Measurements from ENCODE around the gene CAPN3.

The CAPN3 gene

DNA sequence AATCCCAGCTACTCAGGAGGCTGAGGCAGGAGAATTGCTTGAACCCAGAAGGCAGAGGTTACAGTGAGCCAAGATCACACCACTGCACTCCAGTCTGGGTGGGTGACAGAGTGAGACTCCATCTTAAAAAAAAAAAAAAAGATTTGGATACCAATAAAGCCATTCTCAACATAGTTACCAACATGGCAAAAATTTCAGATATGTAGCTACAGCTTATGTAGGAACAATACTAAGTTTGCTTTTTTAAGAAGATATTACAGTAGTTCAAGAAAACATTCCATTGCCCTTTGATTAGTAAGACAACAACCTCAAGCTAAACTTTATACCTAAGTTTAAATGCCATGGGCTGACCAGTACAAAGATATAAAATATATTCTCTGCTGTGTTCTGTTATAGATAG, 97.2 kb downstream of the CAPN3 start:
- DNase-seq (ENCODE audit: low read depth) = no peak

DNA sequence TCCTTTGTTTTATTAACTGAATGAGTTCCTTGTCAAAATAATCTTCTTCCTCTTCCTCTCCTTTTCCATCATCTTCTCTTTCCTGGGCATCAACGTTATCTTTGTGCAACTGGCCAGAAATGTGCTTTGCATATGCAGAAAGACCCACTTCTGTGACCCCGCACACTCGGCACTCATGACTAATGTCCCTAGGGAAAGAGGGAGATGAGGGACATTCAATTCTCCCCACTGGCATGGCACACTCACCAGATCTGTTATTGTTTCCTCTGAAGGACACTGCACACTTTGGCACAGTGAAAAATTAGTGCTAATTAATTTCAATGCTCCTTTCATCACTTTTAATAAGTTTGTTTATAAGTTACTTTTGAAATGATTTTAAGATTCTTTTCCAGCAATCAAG, 97.7 kb downstream of the CAPN3 start:
- DNase-seq (ENCODE audit: low read depth) = no peak

DNA sequence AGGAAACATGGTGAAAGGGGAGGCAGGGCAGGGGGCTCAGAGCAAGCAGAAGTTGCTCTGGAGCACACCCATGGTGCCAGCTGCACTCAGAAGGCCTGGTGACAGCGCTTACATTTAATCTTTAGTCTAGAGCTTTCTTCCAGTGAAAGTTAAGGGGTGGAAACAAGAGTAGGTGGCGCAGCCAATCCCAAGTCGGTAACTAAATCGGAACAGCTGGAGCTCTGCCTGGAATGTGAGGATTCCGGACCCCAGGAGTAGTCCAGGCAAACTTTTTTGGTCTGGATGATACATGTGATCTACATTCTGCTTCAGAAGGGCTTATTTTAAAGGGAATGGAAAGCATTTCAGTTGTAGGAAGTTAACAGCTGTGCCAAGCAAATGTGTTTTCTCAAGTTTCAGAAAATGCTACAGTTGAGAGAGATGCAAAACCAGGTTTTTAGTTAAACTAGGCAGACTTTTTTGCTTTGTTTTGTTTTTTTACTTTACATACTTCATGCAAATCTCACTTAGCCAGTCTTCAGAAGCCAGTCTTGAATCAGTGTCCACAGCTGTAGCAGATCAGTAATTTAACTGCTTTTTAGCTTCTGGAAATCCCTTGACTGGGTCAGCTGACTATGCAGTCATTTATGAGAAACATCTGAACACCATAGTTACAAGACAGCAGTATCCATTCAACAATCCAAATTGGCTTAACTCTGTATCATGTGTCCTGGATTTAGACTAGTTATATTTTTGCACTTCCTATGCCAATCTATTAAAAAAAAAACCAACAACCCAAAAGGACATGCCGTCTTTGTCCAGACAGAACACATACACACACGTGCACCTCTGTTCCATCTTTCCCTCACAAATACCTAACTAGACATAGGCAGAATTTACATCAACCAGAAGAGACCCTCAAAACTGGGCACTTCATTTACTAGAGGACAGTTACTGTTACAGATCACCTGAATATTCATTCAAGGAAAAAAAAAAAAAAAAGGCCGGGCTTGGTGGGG, 98.4 kb downstream of the CAPN3 start:
- no peak for DNase-seq (ENCODE audit: low read depth)

DNA sequence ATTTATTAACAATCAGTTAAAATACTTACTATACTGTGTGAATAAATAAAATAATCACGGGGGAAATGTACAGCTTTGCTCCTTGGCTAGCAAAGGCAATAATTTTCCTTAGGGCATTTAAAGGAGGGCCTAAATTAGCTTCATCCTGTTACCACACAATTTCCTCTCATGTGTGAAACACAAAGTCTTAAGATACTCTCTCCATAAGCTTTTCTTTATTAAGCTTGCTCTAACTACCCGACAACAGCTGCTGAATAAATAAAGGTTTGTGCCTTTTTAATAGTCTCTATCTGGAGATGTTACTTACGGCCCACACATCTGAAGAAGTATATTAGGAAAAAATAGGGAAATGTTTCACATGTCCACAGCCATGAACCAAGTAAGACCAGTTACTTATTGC, 102.0 kb downstream of the CAPN3 start:
- DNase-seq (ENCODE audit: low read depth) = no peak

All from activated T-cell treated with anti-CD3 and anti-CD28 coated beads for 48 hours (primary cell).